Skin of body (tissue), 2 donors: ENCODE results near the gene CDHR1. TPM values are rescaled to one million over a fixed set of nuclear protein-coding genes. Genes with fewer than 3 reads are reported as not detected.

ENCODE experiments used
- DNase-seq: peaks from one replicate; lab custom pipeline; 2025; lab: John Stamatoyannopoulos, UW
- total RNA-seq: library from RNA; depleted of rRNA; stranded (reverse); fragments of >200 nt; gene quantifications from one replicate; pipeline ENCODE4 v1.2.3, GENCODE V29; 2014

The CDHR1 gene
- total RNA-seq, 1 donor from 2014 or later = 1.7 TPM

DNA sequence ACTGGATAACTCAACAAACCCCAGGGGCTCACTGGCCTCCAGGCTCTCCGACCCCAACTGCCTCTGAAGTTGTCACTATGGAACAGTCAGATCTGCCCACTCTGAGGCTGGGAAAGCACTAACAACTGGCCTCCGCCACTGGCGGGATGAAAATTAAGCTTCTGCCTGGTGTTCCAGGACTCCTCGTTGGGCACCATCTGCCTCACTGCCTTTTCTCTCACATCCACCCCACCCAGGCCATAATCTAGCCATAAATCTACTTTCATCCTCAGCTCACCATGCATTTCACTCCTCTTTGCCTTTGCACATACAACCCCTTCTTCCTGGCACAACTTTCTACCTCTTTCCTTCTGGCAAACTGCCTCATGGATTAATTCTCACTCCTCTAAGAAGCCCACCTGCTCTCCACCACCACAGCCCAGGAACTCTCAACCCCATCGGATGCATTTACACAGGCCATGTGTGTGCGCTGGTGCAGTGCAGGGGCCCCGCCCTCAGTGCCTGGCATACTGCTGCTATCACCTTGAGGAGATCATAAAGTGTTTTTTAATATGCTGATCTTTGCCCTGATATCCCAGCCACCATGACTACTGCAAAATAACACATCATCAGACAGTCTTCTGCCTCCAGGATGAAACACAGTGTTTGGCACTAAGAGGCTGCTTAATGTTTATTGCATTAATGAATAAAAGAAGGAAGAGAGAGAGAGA, 4.0 kb downstream of the CDHR1 start:
- DNase-seq = no peak

DNA sequence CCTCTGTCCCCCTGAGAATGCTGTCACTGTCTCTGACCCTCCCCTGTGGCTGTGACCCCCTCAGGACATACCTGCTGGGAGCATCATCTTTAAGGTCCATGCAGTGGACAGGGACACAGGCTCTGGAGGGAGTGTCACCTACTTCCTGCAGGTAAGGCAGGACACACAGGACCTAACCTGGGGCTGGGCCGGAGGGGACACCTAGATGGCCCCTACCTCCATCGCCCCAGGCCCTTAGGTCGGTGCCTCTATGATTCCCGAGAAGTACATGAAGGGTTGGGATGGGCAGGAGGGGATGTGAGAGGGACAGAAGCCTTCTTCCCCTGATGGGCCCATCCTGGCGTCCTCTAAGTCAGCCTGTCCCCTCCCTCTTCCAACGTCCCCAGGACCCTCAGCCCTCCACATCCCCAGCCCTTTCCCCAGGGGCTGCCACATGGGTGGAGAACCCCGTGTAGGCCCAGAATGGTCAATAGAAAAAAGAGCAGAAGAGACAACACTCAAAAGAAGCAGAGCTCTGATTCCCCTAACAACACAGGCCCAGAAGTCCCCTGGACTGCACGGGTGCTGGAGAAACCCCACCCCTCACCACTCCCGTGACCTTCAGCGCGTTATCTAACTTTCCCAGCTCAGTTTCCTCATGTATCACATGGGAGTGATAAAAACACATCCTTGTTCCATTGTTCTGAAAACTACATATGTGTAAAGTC, 6.4 kb downstream of the CDHR1 start:
- no peak for DNase-seq

DNA sequence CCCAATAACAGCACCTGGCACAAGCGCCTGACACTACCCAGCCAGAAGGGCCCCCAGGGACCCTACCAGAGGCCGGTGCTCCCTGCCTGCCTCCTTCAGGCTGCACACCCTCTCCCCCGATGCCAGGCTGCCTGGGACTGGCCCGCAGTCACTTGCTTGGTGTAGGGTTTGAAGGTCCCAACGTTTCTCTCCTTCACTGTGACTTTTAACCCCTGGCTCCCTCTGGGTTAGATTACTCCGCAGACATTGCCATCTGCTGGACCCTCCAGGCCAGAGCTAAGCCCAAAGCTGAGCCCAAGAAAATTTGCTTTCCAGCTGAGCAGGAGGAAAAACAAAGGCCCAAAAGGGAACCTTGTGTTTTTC, 6.9 kb downstream of the CDHR1 start:
- DNase-seq = no peak

DNA sequence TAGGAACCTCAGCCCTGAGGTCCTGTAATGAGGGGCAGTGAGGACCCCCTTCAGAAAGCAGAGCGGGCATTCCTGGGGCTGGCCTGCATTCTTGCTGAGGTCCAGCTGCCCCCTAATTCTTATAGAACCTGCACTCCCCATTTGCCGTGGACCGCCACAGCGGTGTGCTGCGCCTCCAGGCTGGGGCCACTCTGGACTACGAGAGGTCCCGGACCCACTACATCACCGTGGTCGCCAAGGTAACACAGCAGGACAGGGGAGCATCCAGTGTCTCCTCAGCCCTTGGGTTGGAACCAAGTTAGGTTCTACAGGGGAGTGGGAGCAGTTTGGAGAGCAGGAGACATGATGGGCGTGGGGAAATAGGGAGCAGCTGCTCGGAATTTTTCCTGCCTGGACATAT, 7.3 kb downstream of the CDHR1 start:
- no peak for DNase-seq

DNA sequence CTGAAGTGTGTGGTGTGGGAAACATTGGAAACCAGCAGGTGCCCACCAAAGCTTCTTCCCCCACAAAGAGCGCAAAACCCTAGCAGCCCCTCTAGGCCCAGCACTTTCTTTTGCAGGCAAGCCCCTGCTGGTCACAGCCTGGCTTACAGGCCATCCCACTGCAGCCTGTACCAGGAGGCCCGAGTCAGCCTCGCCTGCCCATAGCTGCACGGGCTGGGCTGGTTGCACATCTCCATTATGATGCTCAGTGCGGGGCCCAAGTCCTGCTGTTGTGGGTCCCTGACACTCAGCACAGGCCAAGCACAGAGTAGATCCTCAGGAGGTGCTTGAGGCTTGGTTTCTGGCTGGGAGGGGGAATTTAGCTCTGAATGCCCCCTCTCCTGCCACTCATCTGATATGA, 8.0 kb downstream of the CDHR1 start:
- DNase-seq = no peak

DNA sequence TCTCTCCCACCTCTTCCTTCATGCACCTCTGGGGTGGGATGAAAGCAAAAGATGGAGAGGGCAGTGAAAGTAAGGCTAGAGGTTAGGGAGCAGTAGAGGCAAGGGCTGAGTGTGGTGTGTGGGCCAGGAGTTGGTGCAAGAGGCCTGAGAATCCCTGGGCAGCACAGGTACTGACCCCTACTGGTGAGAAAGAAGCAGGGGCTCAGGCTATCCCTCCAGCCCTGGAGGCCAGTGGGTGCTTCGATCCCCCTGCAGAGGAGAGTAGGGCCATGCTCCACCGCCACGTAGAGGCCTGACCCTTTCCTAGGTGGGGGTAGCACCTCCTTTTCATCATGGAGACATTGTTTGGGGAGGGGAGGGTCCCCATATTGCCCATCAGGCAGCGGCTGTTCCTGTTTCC, 9.8 kb downstream of the CDHR1 start:
- DNase-seq = no peak

DNA sequence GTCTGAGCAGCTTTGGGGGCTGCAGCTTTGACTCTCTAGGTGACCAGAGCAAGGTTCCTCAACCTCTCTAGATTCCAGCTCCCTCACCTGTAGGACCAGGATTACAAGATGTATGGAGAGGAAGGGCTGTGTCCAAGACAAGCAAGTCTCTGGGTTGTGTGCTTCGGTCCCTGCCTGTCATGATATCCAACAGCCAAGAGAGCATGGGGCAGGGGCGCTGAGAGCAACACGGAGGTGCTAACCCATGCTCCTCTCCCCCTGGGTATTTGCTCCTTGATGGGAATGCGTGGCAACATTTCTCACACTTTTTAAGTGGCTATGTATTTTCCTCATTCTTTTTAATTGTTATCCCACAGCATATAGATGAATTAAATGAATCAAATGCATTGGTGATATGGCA, 10.3 kb downstream of the CDHR1 start:
- no peak for DNase-seq

DNA sequence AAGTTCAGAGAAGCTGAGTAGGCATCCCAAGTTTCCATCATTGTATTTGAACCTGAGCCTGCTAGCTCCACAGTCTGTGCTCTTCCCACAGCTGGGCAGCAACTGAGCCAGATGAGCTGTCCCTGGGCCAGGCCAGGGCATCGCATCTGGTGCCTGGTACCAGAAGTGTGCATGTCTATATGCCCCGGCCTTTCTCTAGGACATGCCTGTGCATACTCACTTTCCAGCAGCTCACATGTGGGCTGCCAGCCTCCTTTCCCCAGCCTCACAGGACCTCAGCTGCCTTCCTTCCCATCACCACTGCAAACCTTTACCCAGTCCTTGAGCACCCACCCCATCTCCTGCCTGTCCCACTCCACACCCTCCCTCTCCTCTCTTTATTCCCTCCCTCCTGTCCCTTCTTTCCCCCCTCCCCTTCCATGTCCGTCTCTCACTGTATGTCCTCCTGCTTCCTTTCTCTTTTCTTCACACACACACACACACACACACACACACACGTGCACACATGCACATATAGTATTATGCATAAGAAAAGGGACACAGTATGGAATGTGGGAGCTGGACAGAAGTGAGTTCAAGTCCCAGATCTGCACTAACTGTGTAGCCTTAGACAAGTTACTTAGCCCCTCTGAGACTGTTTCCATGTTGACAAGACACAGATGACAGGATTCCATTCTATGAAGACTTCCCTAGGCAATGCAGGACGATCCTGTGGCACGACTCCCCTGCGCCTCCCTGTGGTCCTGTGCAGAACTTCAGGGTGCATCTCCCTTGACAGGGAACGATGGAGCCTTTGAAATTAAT, 10.9 kb downstream of the CDHR1 start:
- DNase-seq = no peak

DNA sequence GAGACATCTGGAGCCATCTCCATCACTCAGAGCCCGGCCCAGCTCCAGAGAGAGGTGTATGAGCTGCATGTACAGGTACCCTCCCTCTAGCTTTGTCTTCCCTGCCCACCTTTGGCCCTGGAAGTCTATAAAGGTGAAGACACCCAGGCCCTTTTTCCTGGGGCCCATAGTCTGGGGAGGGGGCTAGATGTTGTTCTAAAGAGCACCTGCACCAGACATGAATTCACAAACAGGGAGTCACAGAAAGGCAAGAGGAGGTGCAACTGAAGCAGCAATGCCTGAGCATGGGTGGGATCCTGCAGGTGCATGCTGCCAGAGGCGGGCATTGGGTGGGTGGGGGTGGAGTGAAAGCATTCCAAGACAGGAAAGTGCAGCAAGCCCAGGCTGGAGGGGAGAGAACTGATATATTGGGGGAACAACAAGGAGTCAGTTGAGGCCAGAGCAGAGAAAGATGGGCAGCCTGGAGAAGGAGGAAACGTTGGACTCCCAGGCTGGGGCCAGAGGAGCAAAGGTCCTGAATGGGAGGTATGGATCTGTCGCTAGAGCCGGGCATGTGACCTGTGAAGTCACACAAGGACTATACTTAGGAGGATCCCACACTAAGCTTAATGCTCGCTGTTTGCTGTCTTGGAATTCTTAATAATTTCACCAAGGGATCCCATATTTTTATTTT, 11.7 kb downstream of the CDHR1 start:
- no peak for DNase-seq

DNA sequence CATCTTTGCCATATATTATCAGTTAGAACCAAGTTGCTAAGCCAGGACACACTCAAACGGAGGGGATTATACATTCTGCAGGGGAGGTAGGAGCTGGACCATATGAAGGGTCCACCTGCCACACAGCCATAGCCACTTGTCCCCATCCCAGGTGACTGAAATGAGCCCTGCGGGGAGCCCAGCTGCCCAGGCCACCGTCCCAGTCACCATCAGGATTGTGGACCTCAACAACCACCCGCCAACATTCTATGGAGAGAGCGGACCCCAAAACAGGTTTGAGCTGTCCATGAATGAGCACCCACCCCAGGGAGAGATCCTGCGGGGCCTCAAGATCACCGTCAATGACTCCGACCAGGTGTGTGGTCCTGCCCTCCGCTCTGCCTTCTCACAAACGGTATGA, 13.7 kb downstream of the CDHR1 start:
- no peak for DNase-seq

DNA sequence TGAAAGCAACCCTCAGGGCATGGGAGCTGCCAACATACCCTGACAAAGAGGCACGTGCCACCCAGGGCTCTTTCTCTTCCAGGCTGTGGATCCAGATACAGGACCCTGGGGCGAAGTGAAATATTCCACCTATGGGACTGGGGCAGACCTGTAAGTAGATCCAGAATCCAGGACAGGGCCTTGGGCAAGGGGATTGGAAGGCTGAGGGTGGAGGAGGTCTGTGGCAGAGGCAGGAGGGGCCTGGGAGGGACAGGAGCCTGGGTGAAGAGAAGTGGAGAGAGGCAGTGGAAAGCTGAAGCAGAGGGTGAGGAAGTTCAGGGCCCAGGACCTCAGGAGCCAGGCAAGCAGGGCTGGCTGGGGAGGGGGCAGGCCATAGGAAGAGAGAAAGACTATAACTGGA, 17.2 kb downstream of the CDHR1 start:
- no peak for DNase-seq

DNA sequence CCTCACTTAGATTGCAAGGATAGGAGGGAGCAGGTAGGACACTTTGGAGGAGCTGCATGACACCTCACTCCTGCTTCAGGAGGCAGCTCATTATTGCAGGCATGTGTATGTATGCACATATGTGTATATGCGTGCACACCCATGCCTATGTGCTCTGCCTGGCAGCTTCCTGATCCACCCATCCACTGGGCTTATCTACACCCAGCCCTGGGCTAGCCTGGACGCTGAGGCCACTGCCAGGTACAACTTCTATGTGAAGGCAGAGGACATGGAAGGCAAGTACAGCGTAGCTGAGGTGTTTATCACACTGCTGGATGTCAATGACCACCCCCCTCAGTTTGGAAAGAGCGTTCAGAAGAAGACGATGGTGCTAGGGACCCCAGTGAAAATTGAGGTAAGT, 17.7 kb downstream of the CDHR1 start:
- DNase-seq = no peak

DNA sequence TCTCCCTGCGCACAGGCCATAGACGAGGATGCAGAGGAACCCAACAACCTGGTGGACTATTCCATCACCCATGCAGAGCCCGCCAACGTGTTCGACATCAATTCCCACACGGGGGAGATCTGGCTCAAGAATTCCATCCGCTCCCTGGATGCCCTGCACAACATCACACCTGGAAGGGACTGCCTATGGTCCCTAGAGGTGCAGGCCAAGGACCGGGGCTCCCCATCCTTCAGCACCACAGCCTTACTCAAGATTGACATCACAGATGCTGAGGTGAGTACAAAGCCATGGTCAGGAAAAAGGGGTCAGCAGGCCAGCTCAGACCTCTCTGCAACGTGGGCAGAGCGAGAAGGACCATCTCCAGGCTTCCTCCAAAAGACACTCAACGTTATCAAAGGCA, 18.7 kb downstream of the CDHR1 start:
- no peak for DNase-seq

DNA sequence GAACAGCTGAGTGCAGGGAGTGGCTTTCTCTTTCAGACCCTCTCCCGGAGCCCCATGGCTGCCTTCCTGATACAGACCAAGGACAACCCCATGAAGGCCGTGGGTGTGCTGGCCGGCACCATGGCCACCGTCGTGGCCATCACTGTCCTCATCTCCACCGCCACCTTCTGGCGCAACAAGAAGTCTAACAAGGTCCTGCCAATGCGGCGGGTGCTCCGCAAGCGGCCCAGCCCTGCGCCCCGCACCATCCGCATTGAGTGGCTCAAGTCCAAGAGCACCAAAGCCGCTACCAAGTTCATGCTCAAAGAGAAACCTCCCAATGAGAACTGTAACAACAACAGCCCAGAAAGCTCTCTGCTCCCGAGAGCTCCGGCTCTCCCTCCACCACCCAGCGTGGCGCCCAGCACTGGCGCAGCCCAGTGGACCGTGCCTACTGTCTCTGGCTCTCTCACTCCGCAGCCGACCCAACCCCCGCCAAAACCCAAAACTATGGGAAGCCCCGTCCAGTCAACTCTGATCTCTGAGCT, 19.8 kb downstream of the CDHR1 start:
- no peak for DNase-seq

DNA sequence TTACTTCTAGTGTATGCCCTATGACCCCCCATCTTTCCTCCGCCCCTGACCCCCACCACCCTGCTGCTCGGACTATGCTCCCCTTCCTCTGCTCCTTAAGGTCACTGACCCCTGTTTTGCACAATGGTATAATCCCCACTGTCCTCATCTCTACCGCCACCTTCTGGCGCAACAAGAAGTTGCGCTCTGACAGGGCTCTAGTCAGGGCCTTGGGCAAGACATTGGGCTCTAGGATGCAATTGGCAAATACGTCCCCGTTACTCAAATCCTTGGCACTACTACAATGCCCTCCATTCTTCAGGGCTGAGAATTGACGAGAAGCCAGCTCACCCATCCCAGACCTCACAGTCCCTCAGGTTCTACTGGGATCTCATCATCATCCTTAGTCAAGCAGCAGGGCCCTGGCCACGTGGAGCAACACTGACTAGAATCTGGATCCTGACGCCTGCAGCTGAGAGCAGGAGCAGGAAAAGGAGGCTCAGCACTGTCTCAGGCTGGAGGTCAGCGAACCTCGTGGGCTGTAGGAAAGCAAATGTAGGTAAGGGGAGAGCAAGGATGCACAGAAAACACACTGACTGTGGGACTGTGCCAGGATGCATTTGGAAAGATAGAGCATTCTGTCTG, 20.4 kb downstream of the CDHR1 start:
- no peak for DNase-seq

DNA sequence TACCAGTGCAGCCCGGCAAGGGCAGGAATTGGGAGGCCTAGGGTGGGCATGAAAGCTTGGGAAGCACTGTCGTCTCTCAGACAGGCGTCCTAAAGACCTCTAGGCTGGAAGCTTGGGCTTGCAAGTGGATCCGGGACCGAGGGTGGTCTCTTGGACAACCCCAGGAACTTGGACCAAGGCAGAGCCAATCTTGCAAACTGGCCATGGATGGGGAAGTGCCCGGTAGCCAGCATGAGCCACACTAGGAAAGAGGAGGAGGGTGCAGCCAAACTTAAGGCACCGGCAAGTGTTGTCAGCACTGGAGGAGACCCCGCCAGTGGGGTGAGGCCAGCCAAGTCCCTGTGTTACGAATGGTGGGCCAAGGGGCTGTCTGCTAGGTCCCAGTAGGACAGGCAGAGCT, 22.5 kb downstream of the CDHR1 start:
- no peak for DNase-seq

DNA sequence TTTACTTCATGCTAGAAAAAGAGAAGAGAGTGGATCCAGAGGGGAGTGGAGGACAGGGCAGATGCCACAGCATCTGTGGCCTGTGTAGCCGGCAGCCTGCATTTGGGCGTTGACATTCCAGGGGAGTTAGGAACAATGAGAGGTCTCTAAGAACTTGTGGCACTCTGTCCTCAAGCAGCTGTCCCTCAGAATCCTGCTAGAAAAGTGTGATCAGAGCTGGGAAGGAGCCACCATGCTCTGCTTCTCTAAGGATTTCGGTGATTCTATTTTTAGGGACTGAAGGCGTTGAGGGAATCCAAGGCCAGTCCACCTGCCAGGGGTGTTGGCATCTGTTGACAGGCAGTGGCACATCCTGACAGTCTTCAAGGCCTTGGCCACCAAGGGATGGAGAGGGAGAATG, 23.4 kb downstream of the CDHR1 start:
- DNase-seq = no peak

DNA sequence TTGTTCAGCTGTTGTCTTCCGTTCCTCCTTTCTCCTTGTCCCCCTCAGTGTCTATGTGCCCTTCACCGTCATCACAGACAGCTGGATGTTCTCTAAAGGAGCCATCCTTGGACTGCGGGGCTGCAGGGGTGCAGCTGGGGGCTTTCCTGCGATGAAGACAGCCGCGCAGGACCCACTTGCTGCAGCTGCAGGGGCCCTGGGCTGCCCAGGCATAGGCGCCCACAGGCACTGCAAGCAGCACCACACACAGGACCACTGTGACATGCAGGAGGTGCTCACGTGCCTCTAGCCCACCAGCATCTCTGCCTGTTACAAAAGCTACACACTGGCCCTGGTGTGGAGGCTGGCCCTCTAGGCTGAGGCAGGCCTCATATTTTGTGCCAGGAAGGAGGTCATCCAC, 27.6 kb downstream of the CDHR1 start:
- DNase-seq = no peak

DNA sequence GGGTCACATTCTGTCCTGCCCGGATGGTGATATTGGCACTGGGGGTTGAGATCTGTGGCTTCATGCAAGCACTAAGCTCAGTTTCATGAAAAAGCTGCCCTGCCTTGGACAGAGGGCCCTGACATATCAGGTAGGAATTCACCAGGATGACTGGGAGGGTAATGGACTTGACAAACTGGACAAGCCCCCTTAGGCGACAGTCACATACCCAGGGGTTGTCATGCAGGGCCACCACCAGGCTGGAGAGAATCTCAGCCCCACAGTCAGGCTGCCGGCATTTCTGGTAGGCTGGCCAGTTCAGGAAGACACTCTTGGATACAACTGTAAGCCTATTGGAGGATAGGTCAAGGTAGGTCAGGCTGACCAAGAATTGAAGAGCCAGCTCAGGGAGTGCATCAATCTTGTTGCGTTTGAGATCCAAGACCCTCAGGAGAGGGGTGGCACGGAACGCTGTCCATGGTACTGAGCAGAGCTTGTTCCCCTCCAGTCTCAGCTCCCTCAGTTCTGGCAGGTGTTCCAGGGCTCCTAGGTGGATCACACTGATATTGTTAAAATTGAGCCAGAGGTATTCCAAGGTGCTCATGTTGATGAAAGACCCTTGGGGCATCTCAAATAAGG, 30.2 kb downstream of the CDHR1 start:
- DNase-seq = no peak

DNA sequence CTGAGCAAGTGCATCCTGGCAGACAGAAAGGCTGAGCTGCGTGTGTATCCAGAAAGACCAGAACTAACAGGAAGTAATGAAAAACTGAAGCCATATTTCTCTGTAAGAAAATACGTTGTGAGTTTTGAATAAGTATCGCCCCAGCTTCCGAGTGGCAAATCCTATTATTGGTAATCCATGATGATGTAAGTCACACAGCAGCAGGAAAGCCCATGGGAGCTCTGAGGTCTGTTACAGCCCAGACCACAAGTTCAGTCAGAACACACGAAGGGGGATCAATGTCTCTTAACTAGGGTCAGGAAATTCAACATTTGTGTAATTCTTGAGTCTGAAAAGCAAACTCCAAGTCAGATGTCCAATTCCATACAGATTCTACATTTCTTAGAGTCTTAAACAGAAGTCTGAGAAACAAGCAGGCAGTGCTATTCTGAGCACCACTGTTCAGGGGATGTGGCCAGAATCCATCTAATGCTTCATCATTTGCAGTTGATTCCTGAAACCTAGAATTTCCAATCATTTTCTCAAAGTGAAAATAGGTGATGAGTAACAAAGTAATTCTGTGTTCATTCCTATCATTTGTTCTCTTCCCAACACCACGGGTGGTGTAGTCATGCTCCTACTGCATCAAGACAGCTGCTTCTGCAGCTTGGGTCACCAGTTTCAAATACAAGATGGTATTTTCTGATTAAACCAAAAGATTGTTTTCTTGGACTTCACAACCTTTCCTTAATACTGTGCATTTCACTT, 31.3 kb downstream of the CDHR1 start, which contains the start of gene LRIT2:
TSS of gene LRIT2 (minus strand) at position 118 of the 747 bp plus-strand sequence. CDS start at position 94, 24 bp downstream.
- DNase-seq = no peak
